ENCODE data around the gene STOM.

Gene STOM

DNA sequence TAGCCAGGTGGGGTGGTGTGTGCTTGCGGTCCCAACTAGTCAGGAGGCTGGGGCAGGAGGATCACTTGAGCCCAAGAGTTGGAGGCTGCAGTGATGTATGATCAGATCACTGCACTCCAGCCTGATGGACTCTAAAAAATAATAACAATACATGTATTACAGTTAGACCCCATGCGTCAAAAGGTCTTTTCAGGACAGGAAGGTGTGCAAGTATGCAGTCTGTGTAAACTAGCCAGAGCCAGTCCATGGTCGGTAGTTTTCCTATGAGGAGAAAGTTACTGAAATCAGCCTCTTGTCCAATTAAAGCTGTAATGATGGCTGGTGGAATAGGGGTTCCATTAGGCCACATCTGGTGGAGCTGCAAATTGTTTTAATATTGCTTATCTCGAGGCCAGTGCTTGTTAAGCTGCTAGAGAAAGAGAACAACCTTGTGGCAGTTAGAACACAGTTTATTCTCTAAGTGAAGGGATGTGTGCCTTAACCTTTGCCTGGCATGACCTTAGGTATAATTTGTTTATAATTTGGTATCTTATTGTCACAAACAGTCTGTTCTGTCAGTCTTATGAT lies 1.5 kb upstream of the STOM start:
- DNase-seq (ENCODE audit: low spot score) = no peak

DNA sequence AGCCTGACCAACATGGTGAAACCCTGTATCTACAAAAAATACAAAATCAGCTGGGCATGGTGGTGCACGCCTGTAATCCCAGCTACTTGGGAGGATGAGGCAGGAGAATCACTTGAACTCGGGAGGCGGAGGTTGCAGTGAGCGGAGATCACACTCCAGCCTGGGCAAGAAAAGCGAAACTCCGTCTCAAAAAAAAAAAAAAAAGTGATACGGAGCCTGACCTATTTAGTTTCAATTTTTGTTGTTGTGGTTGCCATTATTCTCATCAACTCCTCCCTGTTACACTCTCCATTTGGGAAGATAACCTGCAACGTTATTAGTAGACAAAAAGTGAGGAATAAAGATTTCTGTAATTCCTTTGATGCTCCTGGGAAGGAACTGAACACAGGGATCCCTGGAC lies 1.3 kb downstream of the STOM start:
- no peak for DNase-seq (ENCODE audit: low spot score)

DNA sequence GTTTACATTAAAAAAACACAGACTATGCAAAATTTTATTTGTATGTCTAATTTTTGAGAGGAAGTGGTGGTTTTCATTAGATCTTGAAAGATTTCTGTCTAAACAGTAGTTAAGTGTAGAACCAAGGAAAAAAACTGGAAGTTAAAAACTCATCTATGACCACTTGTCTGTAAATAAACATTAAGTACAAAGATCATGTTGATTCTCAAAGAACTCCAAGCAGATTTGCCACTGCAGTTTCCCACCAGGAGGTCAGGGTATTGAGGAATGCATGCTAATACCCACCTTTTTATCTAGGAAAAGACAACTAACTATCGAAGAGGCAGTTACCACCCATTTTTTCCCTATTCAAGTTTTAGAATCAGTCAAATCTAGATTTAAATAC lies 1.9 kb downstream of the STOM start:
- DNase-seq (ENCODE audit: low spot score) = no peak

DNA sequence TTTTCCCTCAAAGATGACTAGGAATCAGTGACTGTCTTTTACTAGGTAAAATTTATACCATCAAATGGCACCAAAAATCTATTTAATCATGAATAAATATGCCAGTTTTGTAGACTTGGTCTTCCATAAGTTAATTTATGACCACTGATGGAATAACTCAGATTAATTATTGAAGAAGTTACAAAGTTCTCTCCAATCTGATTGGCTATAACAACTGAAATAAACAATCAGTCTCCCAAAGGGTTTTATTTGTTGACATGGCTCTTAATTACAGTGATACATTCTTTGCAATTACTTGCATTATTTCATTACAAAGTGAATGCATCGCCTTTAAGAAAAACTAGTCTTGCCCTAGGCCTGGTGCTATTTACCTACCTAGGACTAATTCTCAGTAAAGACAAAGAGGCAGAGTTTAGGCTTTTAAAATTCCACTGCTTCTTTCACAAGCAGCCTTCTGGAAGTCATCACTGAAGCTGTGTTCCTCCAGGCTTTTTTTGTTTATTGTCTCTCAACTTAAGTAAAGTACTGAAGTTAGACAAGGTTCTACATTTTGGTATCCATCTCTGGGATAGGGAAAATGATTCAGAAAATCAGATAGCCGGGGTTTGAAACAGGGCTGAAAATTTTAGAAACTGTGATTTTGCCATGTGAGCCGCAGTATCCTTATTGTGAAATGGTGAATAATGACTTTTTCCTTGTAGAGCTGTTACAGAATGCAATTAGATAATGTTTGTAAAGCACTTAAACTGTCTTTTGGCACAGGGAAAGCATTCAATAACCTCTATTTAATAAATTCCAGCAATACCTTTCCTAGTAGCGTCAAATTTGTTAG lies 2.5 kb downstream of the STOM start:
- no peak for DNase-seq (ENCODE audit: low spot score)

DNA sequence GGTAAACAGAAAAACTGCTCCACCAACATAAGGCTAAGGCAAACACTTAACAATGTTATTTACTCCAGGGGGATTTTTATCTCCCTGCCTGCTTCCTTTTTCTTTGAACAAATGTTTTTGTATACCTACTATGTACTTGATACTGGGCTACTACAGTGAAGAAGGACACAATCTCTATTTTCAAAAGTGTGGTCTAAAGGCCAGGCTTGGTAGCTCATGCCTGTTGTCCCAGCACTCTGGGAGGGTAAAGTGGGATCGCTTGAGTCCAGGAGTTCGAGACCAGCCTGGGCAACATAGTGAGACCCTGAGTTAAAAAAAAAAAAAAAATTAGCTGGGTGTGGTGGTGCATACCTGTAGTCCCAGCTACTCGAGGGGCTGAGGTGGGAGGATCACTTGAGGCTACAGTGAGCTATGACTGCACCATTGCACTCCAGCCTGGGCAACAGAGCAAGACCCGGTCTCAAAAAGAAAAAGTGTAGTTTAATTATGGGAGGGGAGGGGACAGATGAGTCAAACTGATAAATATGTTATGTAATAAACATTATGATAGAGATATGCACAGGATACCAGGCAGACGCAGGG lies 3.3 kb downstream of the STOM start:
- no peak for DNase-seq (ENCODE audit: low spot score)

DNA sequence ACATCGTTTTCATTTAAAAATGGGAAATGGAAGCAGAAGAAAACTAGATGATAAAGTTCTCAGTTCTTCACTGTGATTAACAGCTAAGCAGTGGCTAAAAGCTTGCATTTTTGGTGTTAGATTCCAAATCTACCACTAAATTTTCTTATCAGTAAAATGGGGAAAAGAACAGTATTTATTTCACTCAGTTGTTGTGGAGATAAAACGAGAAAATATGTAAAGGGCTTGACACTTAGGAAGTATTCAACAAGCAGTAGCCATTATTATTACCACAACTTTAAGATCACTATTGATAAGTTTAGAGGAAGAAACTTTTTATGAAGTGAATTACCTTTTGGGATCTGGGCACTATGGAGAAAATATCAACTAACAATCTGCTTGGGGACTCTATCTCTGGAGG lies 4.5 kb downstream of the STOM start:
- no peak for DNase-seq (ENCODE audit: low spot score)

DNA sequence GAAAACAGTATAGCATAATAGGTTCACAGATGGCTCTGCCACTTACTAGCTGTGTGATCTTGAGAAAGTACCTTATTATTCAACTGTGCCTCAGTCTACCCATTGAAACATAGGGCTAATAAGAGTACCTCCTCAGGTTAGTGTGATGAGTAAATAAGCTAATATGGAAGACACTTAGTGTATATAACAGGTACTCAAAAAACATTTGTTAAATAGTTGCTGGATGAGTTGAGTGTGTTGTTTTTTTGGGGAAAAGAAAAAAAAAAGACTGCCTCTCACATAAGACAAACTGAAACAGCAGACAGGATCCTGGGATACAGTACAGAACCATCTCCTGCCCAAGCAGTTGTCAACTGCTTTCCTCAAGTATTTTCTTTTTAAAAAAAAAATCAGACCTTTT lies 5.2 kb downstream of the STOM start:
- DNase-seq (ENCODE audit: low spot score) = no peak

DNA sequence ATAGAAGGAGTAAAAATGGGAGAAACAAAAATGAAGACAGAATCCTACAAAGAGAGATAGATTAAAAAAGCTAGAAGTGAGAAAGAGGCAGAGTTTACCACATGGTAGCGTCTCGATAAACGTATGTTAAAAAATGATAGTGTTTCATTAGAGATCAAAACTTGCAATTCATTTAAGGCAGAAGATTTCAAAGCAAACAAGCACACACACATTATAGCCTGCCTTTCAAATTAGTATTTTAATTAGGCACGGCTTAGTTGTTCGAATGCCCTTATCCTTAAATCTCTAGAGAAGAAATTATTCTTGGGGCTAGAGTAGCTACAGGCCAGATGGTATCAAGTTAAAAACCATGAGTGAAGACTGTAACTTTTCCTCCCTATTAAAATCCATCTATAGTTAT lies 6.0 kb downstream of the STOM start:
- no peak for DNase-seq (ENCODE audit: low spot score)

DNA sequence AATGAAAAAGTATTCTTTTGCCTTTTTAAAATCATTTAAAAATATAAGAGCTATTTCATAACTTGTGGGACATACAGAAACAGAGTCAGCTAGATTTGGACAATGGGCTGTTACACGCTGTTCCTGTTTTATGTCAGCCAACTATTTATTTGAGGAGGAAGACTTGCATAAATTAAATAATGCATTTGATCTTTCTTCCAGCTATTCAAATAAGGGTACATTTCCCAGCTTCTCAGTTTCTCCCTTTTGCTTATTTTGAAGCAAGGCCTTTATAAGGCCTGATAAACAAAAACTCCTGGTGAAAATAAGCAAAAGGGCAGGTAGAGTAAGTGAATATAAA lies 6.5 kb downstream of the STOM start:
- no peak for DNase-seq (ENCODE audit: low spot score)

DNA sequence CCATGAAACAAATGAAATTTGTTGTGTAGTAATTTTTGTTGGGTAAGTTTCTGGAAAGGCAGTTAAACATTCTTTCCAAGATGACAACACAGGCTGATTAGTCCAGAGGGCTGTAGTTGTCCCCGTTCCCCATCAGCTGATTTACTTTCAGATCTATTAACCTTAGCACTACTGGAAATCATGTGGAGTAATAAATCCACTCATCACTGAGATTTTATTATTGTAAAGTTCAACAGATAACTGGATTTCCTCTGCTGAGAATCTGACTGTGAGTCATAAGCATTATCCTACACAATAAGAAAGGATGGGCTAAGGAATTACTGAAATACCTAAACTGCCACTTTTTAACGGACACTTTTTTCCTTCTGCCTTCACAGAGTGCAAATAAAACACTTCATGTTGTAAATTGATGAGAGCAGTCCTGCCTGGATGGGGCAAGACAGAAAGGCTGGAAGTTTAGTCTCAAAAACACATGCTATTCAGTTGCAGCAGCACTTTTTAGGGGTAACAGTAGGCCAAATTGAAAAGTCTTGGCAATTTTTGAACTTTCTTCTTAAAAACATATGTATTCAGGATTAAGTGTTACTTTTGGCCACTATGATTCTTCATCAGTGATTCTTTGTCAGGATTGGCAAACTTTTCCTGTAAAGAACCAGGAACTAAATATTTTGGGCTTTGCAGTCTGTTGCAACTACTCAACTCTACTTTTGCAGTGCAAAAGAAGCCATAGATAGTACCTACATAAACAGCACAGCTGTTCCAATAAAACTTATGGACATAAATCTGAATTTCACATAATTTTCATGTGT lies 7.0 kb downstream of the STOM start:
- DNase-seq (ENCODE audit: low spot score) = no peak

DNA sequence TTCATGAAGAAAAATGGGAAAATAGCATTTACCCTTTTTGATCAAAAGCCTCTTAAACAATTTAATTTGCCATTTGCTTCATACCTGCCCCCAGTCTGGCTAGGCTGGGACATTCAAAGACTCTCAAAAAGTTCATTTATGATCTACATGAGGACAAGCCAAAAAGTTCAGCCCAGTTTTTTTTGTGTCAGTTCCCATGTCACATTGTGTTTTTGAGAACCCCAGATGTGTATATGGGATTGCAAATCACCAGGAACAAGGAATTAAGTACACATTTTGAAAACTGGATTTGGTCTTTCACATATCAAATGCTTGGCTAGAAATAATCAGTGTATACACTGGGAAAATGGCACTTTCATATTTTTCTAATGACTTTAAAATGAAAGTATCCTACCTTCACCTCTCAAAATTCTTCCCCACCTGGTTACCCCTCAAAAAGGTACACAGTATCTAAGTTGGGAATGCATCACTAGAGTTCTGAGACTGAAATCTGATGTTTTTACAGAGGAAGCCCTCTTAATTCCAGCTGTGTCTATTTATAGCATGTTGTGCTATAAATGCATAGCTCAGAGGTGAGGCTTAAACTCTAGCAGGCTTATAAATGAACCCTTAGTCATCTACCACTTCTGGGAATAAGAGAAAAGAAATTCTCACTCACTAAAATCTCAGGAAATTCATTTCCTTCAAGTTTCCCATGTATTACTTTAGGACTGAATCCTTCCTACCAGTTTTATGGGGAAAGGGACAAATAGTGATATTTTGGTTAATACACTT lies 9.3 kb downstream of the STOM start:
- no peak for DNase-seq (ENCODE audit: low spot score)

DNA sequence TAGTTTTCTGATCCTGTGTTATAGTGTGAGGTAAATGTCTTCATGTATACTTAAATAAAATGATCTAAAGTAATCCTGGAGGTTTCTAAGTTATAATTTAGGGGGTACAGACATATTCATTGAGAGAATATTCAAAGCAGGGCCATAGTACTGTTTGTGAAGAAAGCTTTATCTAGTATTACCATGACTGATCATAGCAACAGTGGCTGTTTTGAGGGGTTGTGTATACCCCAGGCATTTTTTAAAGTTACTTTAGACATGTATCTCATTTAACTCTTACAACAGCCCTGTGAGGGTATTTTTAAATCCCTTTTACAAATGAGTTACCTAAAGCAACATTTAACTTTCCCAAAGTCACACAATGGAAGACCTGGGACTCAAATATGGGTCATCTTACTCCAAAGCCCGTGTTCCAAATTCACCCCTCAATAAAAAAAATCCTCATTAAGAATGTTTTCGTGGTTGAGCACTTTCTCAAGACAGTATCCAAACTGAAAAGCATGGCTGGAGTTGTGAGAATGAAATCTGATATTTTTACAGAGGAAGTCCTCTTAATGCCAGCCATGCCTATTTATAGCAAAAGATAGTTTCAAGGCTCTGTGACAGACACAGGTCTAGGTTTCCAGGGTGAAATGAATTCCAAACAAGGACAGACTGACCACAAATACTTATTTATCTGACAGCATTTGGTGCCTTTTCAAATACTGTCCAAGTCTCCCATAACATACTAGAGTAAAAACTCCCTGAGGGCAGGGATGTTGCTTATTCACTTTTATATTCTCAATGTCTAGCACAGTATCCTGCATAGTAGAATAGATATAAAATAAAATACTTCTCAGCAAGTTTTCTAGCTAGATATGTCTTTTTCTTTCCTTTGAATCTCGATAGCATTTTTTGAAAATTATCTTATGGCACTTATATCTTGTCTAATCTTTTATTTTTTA lies 10.4 kb downstream of the STOM start:
- DNase-seq (ENCODE audit: low spot score) = no peak

DNA sequence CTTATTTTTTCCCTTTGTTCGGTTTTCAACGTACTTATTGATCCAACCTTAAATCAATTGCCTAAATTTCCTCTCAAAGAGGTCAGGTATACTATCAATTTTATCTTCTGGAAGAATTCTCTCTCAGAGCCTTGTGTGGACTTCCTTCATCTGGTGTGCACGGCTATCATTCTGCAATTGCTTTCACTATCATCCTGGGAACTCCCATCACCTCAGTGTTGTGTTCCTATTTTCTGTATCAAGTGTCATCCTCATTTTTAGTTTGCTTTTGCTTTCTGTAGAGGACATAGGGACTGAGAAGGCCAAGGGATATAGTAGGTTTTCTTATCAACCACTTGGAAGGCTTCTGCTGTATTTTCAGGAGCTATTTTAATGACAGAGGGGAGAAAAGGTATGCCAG lies 11.3 kb downstream of the STOM start:
- DNase-seq (ENCODE audit: low spot score) = no peak

DNA sequence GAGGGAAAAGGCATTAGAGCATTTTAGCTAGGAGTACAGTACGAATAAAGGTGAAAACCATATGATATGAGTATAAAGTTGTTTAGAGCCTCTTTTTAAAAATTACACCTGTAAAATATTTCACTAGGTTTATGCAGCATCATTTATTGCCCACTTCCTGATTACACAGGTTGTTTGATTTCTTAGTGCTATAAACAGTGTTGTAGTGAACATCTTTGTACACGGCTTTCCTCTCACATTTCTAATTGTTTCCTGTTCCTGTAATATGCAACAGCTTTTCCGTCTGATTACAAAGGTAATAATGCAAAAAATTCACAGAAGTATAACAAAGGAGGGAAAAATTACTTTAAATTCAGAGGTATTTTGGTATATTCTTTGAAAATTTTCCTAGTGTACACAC lies 13.0 kb downstream of the STOM start:
- no peak for DNase-seq (ENCODE audit: low spot score)

DNA sequence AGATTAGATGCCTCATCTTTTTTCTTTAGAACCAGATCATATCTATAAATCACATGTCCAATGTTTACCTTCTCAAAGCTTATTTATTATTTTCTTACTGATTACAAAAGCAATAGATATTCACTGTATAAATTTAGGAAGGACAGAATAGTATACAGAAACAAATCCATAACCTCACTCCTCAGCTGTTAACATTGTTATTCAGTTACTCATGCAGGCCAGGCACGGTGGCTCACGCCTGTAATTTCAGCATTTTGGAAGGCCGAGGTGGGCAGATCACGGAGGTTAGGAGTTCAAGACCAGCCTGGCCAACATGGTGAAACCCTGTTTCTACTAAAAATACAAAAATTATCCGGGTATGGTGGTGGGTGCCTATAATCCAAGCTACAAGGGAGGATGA lies 15.3 kb downstream of the STOM start:
- no peak for DNase-seq (ENCODE audit: low spot score)

DNA sequence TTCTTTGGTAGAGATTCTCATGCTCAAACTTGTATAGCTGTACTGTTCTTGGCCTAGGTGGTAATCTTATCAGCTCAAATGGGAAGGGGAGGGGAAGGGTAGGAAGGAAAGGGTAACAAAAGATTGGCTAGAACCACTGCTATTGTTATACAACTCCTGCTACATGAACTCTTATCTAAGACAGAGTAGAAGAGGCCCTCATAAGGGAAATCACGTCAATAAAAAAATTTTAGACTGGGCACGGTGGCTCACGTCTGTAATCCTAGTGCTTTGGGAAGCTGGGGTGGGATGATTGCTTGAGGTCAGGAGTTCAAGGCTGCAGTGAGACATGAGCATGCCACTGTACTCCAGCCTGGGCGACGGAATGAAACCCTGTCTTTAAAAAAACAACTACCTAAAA lies 15.9 kb downstream of the STOM start:
- no peak for DNase-seq (ENCODE audit: low spot score)

DNA sequence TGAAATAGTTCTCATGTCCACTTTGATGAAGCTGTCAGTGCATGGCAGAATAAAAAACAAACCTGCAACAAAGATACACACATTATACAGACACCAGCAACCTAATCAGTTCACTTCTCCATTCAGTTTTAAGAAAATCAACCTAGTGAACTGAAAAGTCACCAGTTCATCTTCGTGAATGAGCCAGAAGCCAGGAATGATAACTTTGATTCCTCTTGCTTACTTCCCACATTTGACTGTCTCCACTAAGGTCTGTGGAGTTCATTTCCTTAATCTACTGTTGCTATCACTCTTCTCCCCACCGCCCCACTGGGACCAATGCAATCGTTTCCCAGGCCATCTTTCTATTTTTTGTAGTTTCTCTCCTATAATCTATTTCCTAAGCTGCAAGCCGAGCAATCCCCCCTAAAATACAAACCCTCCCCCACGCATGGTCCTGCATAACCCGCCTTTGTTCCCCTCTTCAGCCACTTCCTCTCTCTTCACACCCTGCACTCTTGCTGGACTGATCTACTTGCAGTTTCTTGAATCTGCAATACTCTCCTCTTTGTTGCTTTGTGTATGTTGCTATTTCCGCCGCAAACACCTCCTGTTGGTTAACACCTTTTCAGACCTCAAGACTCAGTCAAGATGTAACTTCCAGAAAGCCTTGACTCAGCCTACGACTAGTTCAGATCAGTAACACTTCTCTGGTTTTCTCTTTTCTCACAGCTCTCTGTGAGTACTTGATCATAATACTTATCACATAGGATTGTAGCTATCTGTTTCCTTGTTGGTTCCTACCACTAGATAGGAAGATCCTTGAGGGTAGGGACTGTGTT lies 16.6 kb downstream of the STOM start:
- no peak for DNase-seq (ENCODE audit: low spot score)

DNA sequence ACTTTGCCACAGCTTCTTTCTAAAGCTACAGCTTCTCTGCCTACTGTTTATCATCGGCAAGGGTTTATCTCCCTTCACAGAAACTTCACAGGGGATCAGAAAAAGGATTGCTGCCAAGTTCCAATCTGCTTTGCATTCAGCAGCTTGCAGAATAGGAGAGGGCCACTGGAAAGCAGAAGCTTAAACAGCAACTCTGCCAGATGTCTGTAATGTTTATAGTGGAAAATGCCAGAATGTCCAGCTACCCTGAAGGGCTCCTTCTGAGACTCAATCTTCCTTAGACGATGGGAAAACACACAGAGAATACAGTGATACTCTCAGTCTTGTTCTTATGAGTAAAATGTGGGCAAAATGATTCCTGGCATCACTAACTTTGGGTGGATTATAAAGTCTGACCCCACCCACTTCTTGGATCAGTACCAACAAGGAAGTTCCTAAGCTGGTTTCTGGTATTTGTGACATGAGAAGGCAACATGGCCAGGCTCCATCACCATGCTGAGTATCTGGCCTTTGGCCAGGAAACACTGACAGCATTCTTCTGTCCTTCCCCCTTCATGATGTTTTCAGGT lies 19.0 kb downstream of the STOM start:
- DNase-seq (ENCODE audit: low spot score) = no peak

DNA sequence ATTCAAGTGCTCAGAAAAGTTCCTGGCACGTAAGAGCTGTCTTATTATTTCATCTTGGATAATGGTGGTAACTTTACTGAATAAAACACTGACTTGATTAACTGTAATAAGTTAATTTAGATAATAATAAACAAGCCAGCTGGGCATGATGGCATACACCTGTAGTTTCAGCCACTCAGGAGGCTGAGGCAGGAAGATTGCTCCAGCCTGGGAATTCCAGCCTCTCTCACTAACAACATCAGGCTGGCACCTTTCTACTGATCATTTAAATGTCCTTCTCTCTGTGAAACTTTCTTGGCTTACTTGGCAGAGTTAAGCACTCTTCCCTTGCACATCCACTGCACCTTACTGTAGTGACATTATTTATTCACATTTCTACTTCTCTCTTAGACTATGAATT lies 20.0 kb downstream of the STOM start:
- no peak for DNase-seq (ENCODE audit: low spot score)

Measured in SK-N-DZ (cell line).